CD14-positive monocyte (primary cell): ENCODE measurements around the gene CBX3. TPM values are rescaled to one million over a fixed set of nuclear protein-coding genes. Genes with fewer than 3 reads are reported as not detected.

Experiments
- DNase-seq, 3 donors: peaks; one replicate each; pipeline ENCODE4 v3.0.0-alpha.2; 2011 to 2022
- H2AFZ ChIP-seq: 2 replicates; pipeline ENCODE4 v1.6.0; 2012; ENCODE audit warnings: mild to moderate bottlenecking, low read depth, low read length, inconsistent platforms; ENCODE audit not compliant: insufficient read depth, poor library complexity, severe bottlenecking
- H3K27ac ChIP-seq, 2 donors: 1 replicate in 1 of 2; 2 replicates in 1 of 2; pipeline ENCODE4 v1.5.1; 2012 to 2013; ENCODE audit warnings: low read length in 2 of 2, control low read depth in 1 of 2, inconsistent platforms in 1 of 2, low read depth in 1 of 2, mild to moderate bottlenecking in 1 of 2
- H3K27me3 ChIP-seq, 2 donors: one replicate each; pipeline versions ENCODE4 v1.6.0 to v1.6.1; 2011 to 2013; ENCODE audit warnings: low read length in 2 of 2; ENCODE audit not compliant: control insufficient read depth in 2 of 2, insufficient read depth in 2 of 2
- H3K36me3 ChIP-seq, 2 donors: replicated peaks in 1 of 2; 1 replicate in 1 of 2; 2 replicates in 1 of 2; pipeline versions ENCODE4 v1.5.1 to v1.6.1; 2012 to 2013; ENCODE audit warnings: low read length in 2 of 2, control low read depth in 1 of 2, inconsistent platforms in 1 of 2, mild to moderate bottlenecking in 1 of 2; ENCODE audit not compliant: insufficient read depth in 2 of 2, control insufficient read depth in 1 of 2
- H3K4me1 ChIP-seq, 2 donors: 1 replicate in 1 of 2; 2 replicates in 1 of 2; pipeline versions ENCODE4 v1.5.1 to v1.6.1; 2012 to 2013; ENCODE audit warnings: low read length in 2 of 2, control low read depth in 1 of 2, inconsistent platforms in 1 of 2, mild to moderate bottlenecking in 1 of 2, moderate library complexity in 1 of 2; ENCODE audit not compliant: insufficient read depth in 2 of 2, control insufficient read depth in 1 of 2
- H3K4me2 ChIP-seq: replicated peaks from 2 replicates; pipeline ENCODE3; 2012; ENCODE audit warnings: low read length, moderate library complexity, mild to moderate bottlenecking; ENCODE audit not compliant: poor library complexity, severe bottlenecking; ENCODE audit errors: extremely low read depth
- H3K4me3 ChIP-seq, 3 experiments: fragments of 200-600 bp in 1 of 3; sonication (generic) in 1 of 3; replicated peaks in 1 of 3; 1 replicate in 2 of 3; 2 replicates in 1 of 3; pipeline ENCODE4 v1.5.1; 2011 to 2013; ENCODE audit warnings: low read length in 3 of 3, mild to moderate bottlenecking in 3 of 3, control low read depth in 2 of 3, low read depth in 2 of 3, inconsistent platforms in 1 of 3, moderate library complexity in 1 of 3
- H3K79me2 ChIP-seq: 2 replicates; pipeline ENCODE4 v1.6.0; 2012; ENCODE audit warnings: mild to moderate bottlenecking, control low read depth, inconsistent platforms, low read length, moderate library complexity; ENCODE audit not compliant: insufficient read depth
- H3K9ac ChIP-seq: 2 replicates; pipeline ENCODE4 v1.6.0; 2017; ENCODE audit warnings: low read length, mild to moderate bottlenecking; ENCODE audit not compliant: insufficient read depth, poor library complexity, severe bottlenecking
- H3K9me3 ChIP-seq, 2 donors: replicated peaks in 1 of 2; 1 replicate in 1 of 2; 2 replicates in 1 of 2; pipeline versions ENCODE4 v1.5.1 to v1.6.1; 2012 to 2013; ENCODE audit warnings: low read length in 2 of 2, control low read depth in 1 of 2; ENCODE audit not compliant: control insufficient read depth in 1 of 2, insufficient read depth in 1 of 2
- H4K20me1 ChIP-seq: 2 replicates; pipeline ENCODE4 v1.6.0; 2012; ENCODE audit warnings: mild to moderate bottlenecking, low read length, control low read depth, moderate library complexity; ENCODE audit not compliant: insufficient read depth
- H3K27ac Mint-ChIP-seq, 7 donors: one replicate each; pipeline ENCODE4 v1.8.0; 2020; ENCODE audit warnings: mild to moderate bottlenecking in 7 of 7, mixed read lengths in 7 of 7, moderate library complexity in 6 of 7, inconsistent platforms in 2 of 7
- H3K27me3 Mint-ChIP-seq, 3 donors: one replicate each; pipeline ENCODE4 v1.8.0; 2021 to 2022; ENCODE audit warnings: low read depth in 3 of 3, mild to moderate bottlenecking in 3 of 3, mixed read lengths in 3 of 3, moderate library complexity in 3 of 3, inconsistent platforms in 1 of 3
- H3K36me3 Mint-ChIP-seq, 2 donors: one replicate each; pipeline ENCODE4 v1.8.0; 2020; ENCODE audit warnings: mixed read lengths in 2 of 2, inconsistent platforms in 1 of 2, mild to moderate bottlenecking in 1 of 2
- H3K4me1 Mint-ChIP-seq: one replicate; pipeline ENCODE4 v1.8.0; 2020; ENCODE audit warnings: mild to moderate bottlenecking, mixed read lengths
- H3K4me3 Mint-ChIP-seq, 2 donors: one replicate each; pipeline ENCODE4 v1.8.0; 2020; ENCODE audit warnings: mild to moderate bottlenecking in 2 of 2, mixed read lengths in 2 of 2, moderate library complexity in 1 of 2
- H3K9me3 Mint-ChIP-seq, 7 donors: one replicate each; pipeline ENCODE4 v1.8.0; 2020 to 2022; ENCODE audit warnings: mixed read lengths in 7 of 7, mild to moderate bottlenecking in 6 of 7, moderate library complexity in 6 of 7, inconsistent platforms in 2 of 7
- WGBS: methylation state at CpG from one replicate; pipeline ENCODE4 v1.1.5; 2013; ENCODE audit warnings: missing lambda C conversion rate; ENCODE audit not compliant: insufficient coverage; 5-methylcytosine and 5-hydroxymethylcytosine counted together
- intact Hi-C, 2 donors: fragments of 100-400 bp; cut with micrococcal nuclease; formaldehyde crosslinking; loops; one replicate each; pipeline versions ENCODE4 v1.15.0 to v1.15.1; 2023
- polyA plus RNA-seq, 3 donors: library from polyadenylated mRNA; depleted of rRNA in 1 of 3; unstranded in 2 of 3; stranded (reverse) in 1 of 3; fragments of 300-500 nt in 2 of 3; fragments of >200 nt in 1 of 3; fragmentation: Illumina TruSeq in 2 of 3; gene quantifications; 1 replicate in 2 of 3; 2 replicates in 1 of 3; pipeline ENCODE4 v1.2.3, GENCODE V29; 2012 to 2021
- TF ChIP-seq, protein P1 (sequence below): fragments of 200-600 bp; IDR thresholded peaks from one replicate; pipeline ENCODE4 v1.8.0; 2022; ENCODE audit warnings: antibody characterized with exemption, mild to moderate bottlenecking

The CBX3 gene
- polyA plus RNA-seq, 3 donors: 48.1 to 78.1 (median 63.7) TPM

DNA sequence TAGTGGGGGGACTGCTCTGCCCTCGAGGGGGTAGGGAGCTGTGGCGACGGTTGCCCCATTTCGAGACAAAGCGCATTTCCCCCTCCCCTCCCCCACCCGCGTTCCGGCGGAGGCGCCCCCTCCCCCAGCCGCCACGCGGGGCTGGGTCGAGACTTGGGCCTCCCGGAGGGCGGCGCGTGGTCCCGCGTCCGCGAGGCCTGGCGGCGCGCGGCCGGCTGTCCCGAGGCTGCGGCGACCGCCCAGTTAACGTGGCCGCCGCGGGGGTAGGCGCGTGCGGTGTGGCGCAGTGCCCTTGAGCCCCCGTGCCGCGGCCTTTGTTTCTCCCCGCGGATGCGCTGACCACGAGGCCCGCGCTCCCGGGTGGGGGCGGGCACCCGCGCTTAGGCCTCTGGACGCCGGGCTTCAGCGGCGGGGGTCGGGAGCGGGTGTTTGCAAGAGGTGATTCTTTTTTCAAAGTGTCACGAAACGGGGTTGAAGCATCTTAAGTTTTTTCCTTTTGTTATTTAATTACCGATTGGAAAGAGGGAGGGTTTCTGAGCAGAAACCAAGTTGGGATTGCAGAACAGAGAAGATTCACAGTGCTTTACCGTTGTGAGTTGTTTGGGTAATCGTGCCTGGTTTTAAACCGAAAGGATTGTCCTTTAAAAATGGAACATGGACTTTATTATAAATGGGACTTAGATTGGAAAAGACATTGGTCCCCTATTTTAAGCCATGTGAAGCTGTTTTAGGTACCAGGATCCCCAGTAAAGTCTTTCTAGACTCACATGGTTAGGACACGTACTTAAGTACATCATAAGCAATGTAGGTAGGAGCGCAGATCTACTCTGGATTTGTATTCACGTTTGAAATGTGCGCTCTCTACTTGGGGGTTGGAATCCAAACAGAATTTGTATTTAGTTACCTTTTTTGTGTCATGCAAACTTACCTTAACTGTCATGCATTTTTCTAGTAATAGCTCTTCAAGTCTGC, 760 bp downstream of the CBX3 start:
- Mint-ChIP-seq H3K27me3 (peaks cover 0 to 4% (median 2%) of the 10 kb centered on the region in 3 donors), H3K4me1 (peaks cover 36% of the 10 kb centered on the region), H3K27ac (peak overlapping the region; percentile 72 to 100 (median 88)), H3K4me3 (peak overlapping the region; percentile 85 to 95), H3K36me3 (peaks cover 28 to 35% of the 10 kb centered on the region in 2 donors), H3K9me3 (peaks cover 0 to 6% (median 2%) of the 10 kb centered on the region in 7 donors)
- Histone ChIP-seq H3K36me3 (peaks cover 14 to 20% of the 10 kb centered on the region in 2 donors), H4K20me1 (peaks cover 73% of the 10 kb centered on the region), H3K4me1 (peaks cover 29 to 38% of the 10 kb centered on the region in 2 donors), H2AFZ (peak overlapping the region; percentile 85), H3K4me3 (peak overlapping the region; percentile 65 to 99 (median 67)), H3K27ac (peak overlapping the region; percentile 89 to 93), H3K27me3 (no peaks in the 10 kb centered on the region), H3K9ac (peak overlapping the region; percentile 91), H3K9me3 (no peaks in the 10 kb centered on the region), H3K79me2 (peaks cover 91% of the 10 kb centered on the region), H3K4me2 (peak overlapping the region; percentile 84)
- peak in 2 of 3 donors; percentile 18 to 37 for DNase-seq
- TF ChIP-seq, protein P1, sequence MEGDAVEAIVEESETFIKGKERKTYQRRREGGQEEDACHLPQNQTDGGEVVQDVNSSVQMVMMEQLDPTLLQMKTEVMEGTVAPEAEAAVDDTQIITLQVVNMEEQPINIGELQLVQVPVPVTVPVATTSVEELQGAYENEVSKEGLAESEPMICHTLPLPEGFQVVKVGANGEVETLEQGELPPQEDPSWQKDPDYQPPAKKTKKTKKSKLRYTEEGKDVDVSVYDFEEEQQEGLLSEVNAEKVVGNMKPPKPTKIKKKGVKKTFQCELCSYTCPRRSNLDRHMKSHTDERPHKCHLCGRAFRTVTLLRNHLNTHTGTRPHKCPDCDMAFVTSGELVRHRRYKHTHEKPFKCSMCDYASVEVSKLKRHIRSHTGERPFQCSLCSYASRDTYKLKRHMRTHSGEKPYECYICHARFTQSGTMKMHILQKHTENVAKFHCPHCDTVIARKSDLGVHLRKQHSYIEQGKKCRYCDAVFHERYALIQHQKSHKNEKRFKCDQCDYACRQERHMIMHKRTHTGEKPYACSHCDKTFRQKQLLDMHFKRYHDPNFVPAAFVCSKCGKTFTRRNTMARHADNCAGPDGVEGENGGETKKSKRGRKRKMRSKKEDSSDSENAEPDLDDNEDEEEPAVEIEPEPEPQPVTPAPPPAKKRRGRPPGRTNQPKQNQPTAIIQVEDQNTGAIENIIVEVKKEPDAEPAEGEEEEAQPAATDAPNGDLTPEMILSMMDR: no peak
- intact Hi-C loops: loop anchor here (5.0 to 10.0 kb wide), 4 partner anchors 90 to 308 kb away; partner anchors contain the start of gene SNX10 (in 1 of the 2)
- WGBS: under 1% methylated on average over 46 of the region's 68 CpGs

DNA sequence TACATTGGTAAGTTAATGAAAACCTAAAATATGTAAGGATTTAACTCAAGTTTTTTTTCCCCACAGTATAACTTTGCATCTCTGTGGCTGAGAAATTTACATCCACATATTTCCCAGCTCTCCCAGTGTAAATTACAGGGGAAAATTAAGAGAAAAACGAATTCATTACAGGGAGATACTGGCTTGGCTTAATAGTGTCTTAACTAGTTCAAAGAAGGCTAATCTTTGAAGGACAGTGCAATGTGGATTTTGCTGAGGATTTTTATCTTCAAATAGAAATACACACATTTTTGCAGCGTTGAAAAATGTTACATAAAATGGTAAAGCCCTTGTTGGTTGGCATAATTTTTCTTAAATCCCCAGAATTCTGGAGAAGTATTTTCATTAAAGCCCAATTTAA, 1.5 kb downstream of the CBX3 start:
- no peak for DNase-seq
- H3K27ac Mint-ChIP-seq: peak overlapping the region in 1 of 7 donors; percentile 91
- intact Hi-C loops: loop anchor here (5.0 to 10.0 kb wide), 4 partner anchors 89 to 308 kb away; partner anchors contain the start of gene SNX10 (in 1 of the 2)
- peak overlapping the region; percentile 84 for H3K4me2 ChIP-seq
- TF ChIP-seq, protein P1: no peak
- H3K36me3 ChIP-seq: peaks cover 20 to 26% of the 10 kb centered on the region in 2 donors
- no peaks in the 10 kb centered on the region for H3K27me3 ChIP-seq
- H3K27ac ChIP-seq: peak overlapping the region in 1 of 2 donors; percentile 93
- peak overlapping the region; percentile 91 for H3K9ac ChIP-seq
- peaks cover 0 to 6% (median 2%) of the 10 kb centered on the region in 7 donors for H3K9me3 Mint-ChIP-seq
- H3K36me3 Mint-ChIP-seq: peaks cover 32 to 41% of the 10 kb centered on the region in 2 donors
- H4K20me1 ChIP-seq: peaks cover 70% of the 10 kb centered on the region
- peak overlapping the region; percentile 85 to 95 for H3K4me3 Mint-ChIP-seq
- peaks cover 91% of the 10 kb centered on the region for H3K79me2 ChIP-seq
- peaks cover 35% of the 10 kb centered on the region for H3K4me1 Mint-ChIP-seq
- peaks cover 25 to 34% of the 10 kb centered on the region in 2 donors for H3K4me1 ChIP-seq
- H2AFZ ChIP-seq: peak overlapping the region; percentile 85
- peaks cover 0 to 4% (median 2%) of the 10 kb centered on the region in 3 donors for H3K27me3 Mint-ChIP-seq
- H3K4me3 ChIP-seq: peak overlapping the region; percentile 65 to 99 (median 67)
- H3K9me3 ChIP-seq: no peaks in the 10 kb centered on the region
- no CpG with 5 or more reads among the region's 2 CpGs for WGBS
